Activated T-helper 1 cell treated with anti-CD3 and anti-CD28 coated beads, Interleukin-12 subunit alpha, Interleukin-12 subunit beta, Interleukin-2, Interleukin-4 antibody, amounts not matched to agents 30 ng/mL and 10 ng/mL and 1 ng/mL, durations not matched to agents 14 hours and 24 hours and 36 hours (primary cell): ENCODE measurements around the gene KNCN. TPM values are rescaled to one million over a fixed set of nuclear protein-coding genes. Genes with fewer than 3 reads are reported as not detected.

Experiments
- total RNA-seq: library from RNA; stranded (reverse); gene quantifications from 2 replicates; pipeline ENCODE4 v1.2.3, GENCODE V29; 2022

KNCN gene
- total RNA-seq, 1 donor from 2014 or later: not detected

Other genes with a start within 250 kb of the KNCN start
- 62.1 and 62.6 TPM in 2 replicates for gene LRRC41, start 248.0 kb downstream of the KNCN start, total RNA-seq
- 258 and 268 TPM in 2 replicates for gene UQCRH, start 247.9 kb downstream of the KNCN start, total RNA-seq
- 37.6 and 39.6 TPM in 2 replicates for gene NSUN4, start 210.8 kb downstream of the KNCN start, total RNA-seq
- gene FAAH, start 157.3 kb downstream of the KNCN start, total RNA-seq: 4.4 and 5.0 TPM in 2 replicates
- gene DMBX1, start 61.8 kb downstream of the KNCN start, total RNA-seq: not detected in 2 replicates
- 48.7 TPM in 2 replicates for gene MKNK1, start 52.6 kb upstream of the KNCN start, total RNA-seq
- gene MOB3C, start 65.2 kb upstream of the KNCN start, total RNA-seq: 16.9 and 17.0 TPM in 2 replicates
- 40.9 and 46.3 TPM in 2 replicates for gene ATPAF1, start 116.7 kb upstream of the KNCN start, total RNA-seq
- 0.18 TPM in 1 of 2 replicates, not detected in the other for gene TEX38, start 120.2 kb upstream of the KNCN start, total RNA-seq
- 67.0 and 70.4 TPM in 2 replicates for gene EFCAB14, start 167.5 kb upstream of the KNCN start, total RNA-seq
- gene CYP4B1, start 247.4 kb upstream of the KNCN start, total RNA-seq: not detected in 2 replicates